GM19463 (cell line): ENCODE data around the gene COL13A1.

Source experiments
- ATAC-seq: cut with Tn5 transposase; IDR thresholded peaks from one replicate; pipeline ENCODE4 v1.9.1; 2021; ENCODE audit warnings: mild to moderate bottlenecking, moderate library complexity; ENCODE audit not compliant: unreplicated experiment

The COL13A1 gene

GRCh38 chr10:69996611-69997010 lies 194.9 kb downstream of the COL13A1 start:
- ATAC-seq = no peak

DNA sequence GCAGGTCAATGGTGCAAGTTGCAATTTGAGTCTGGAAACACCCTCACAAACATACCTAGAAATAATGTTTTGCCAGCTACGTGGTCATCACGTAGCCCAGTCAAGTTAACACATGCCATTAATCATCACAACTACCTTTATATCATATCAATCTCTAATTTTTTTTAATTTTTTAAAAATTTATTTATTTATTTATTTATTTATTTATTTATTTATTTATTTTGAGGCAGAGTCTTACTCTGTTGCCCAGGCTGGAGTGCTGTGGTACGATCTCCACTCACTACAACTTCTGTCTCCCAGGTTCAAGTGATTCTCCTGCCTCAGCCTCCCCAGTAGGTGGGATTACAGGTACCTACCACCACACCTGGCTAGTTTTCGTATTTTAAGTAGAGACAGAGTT lies 198.6 kb downstream of the COL13A1 start:
- no peak for ATAC-seq

- ATAC-seq = no peak
Observed at GRCh38 chr10:70007116-70007820, 205.6 kb downstream of the COL13A1 start.
